ENCODE measurements around the gene C1QTNF12. TPM values are rescaled to one million over a fixed set of nuclear protein-coding genes. Genes with fewer than 3 reads are reported as not detected.

The C1QTNF12 gene
- total RNA-seq, 3 donors from 2014 or later = 2.0 TPM; not detected in 2

GRCh38 chr1:1205769-1206375 lies 40.6 kb downstream of the C1QTNF12 start:
- H3K4me3 ChIP-seq = peak overlapping the region; percentile 10 to 57 (median 34)
- no peaks in the 10 kb centered on the region for H3K36me3 ChIP-seq
- H3K27me3 ChIP-seq = no peaks in the 10 kb centered on the region
- no peak for TF ChIP-seq CTCF (IDR thresholded peaks at IDR 0.05)
- no peak for TF ChIP-seq POLR2A (IDR thresholded peaks at IDR 0.05)
- TF ChIP-seq POLR2AphosphoS5 (IDR thresholded peaks at IDR 0.05) = no peak
- DNase-seq (ENCODE audit: low spot score in 2 of 2) = no peak
- no peak overlapping the region for H3K27ac ChIP-seq
- intact Hi-C loops (cut with DNase I; ENCODE audit: low total_unique reads) = no loop called here
- H3K9me3 ChIP-seq = no peaks in the 10 kb centered on the region
- H3K4me1 ChIP-seq = peaks cover 0 to 11% of the 10 kb centered on the region in 2 donors

- Histone ChIP-seq H3K27ac (no peak overlapping the region), H3K27me3 (no peaks in the 10 kb centered on the region), H3K4me3 (no peak overlapping the region), H3K9me3 (no peaks in the 10 kb centered on the region), H3K4me1 (peaks cover 0 to 11% of the 10 kb centered on the region in 2 donors), H3K36me3 (no peaks in the 10 kb centered on the region)
- intact Hi-C loops (cut with DNase I; ENCODE audit: low total_unique reads) = no loop called here
- no peak for DNase-seq (ENCODE audit: low spot score in 2 of 2)
- no peak for TF ChIP-seq POLR2A (IDR thresholded peaks at IDR 0.05)
- TF ChIP-seq POLR2AphosphoS5 (IDR thresholded peaks at IDR 0.05) = no peak
- no peak for TF ChIP-seq CTCF (IDR thresholded peaks at IDR 0.05)
These were observed 41.3 kb downstream of the C1QTNF12 start for GRCh38 chr1:1204998-1205768.

- Histone ChIP-seq H3K27me3 (no peaks in the 10 kb centered on the region), H3K9me3 (no peaks in the 10 kb centered on the region), H3K4me1 (peaks cover 0 to 11% of the 10 kb centered on the region in 2 donors), H3K4me3 (no peak overlapping the region), H3K36me3 (no peaks in the 10 kb centered on the region), H3K27ac (no peak overlapping the region)
- intact Hi-C loops (cut with DNase I; ENCODE audit: low total_unique reads) = no loop called here
- no peak for DNase-seq (ENCODE audit: low spot score in 2 of 2)
- TF ChIP-seq POLR2A (IDR thresholded peaks at IDR 0.05) (no peak), CTCF (IDR thresholded peaks at IDR 0.05) (no peak), POLR2AphosphoS5 (IDR thresholded peaks at IDR 0.05) (no peak)
These were observed 42.0 kb downstream of the C1QTNF12 start for GRCh38 chr1:1204425-1204920.

GRCh38 chr1:1203561-1204424 lies 42.7 kb downstream of the C1QTNF12 start:
- H3K9me3 ChIP-seq = no peaks in the 10 kb centered on the region
- no peak for DNase-seq (ENCODE audit: low spot score in 2 of 2)
- H3K4me3 ChIP-seq = no peak overlapping the region
- H3K36me3 ChIP-seq = no peaks in the 10 kb centered on the region
- intact Hi-C loops (cut with DNase I; ENCODE audit: low total_unique reads) = no loop called here
- TF ChIP-seq CTCF (IDR thresholded peaks at IDR 0.05) (no peak), POLR2AphosphoS5 (IDR thresholded peaks at IDR 0.05) (no peak)
- peaks cover 0 to 7% of the 10 kb centered on the region in 2 donors for H3K4me1 ChIP-seq
- no peak overlapping the region for H3K27ac ChIP-seq
- H3K27me3 ChIP-seq = no peaks in the 10 kb centered on the region

All from breast epithelium (tissue), 4 donors.